SK-N-MC (cell line): ENCODE data around the gene ARHGEF7.
"Not testable (repeated sequence)": the region's sequence is repeated elsewhere in the genome, so short reads cannot be mapped to it uniquely, and the experiment has no call there.

Source experiments
- EZH2 ChIP-seq: fragments of 200-600 bp; sonication (generic); IDR thresholded peaks from one replicate; pipeline ENCODE4 v1.6.1; 2017; ENCODE audit warnings: antibody characterized with exemption
- POLR2AphosphoS5 ChIP-seq: IDR thresholded peaks from 2 replicates; pipeline ENCODE4 v1.6.1; 2012; ENCODE audit warnings: mild to moderate bottlenecking, low read depth, low read length, borderline replicate concordance

- TF ChIP-seq EZH2, POLR2AphosphoS5: not testable (repeated sequence)
Observed at GRCh38 chr13:111257899-111258298, 142.8 kb downstream of the ARHGEF7 start.
